ENCODE measurements around the gene DUSP22. TPM values are rescaled to one million over a fixed set of nuclear protein-coding genes. Genes with fewer than 3 reads are reported as not detected.
"Not testable (repeated sequence)": the region's sequence is repeated elsewhere in the genome, so short reads cannot be mapped to it uniquely, and the experiment has no call there.

The DUSP22 gene
- total RNA-seq, 2 experiments from 2014 or later = 26.9 to 27.5 TPM

- CTCF ChIA-PET = interaction anchor here (2.0 kb wide), 1 partner anchor 14 kb away, joined by 6 read pairs; no protein-coding TSS in a partner anchor
- POLR2A ChIA-PET = interaction anchor here (0.9 kb wide), 1 partner anchor 26 kb away, joined by 3 read pairs; no protein-coding TSS in a partner anchor
Measured at GRCh38 chr6:319177-320131, 27.2 kb downstream of the DUSP22 start.

- ChIA-PET CTCF (no interaction called here), POLR2A (no interaction called here)
Measured at GRCh38 chr6:320351-321157, 28.3 kb downstream of the DUSP22 start.

- POLR2A ChIA-PET = no interaction called here
Measured at GRCh38 chr6:321158-321438, 28.8 kb downstream of the DUSP22 start.

GRCh38 chr6:321536-322258 lies 29.4 kb downstream of the DUSP22 start:
- ChIA-PET POLR2A (no interaction called here), CTCF (no interaction called here)

More at GRCh38 chr6:321158-321438, 28.8 kb downstream of the DUSP22 start:
- CTCF ChIA-PET = no interaction called here

GRCh38 chr6:322259-322930 lies 30.1 kb downstream of the DUSP22 start:
- ChIA-PET POLR2A (no interaction called here), CTCF (no interaction called here)

GRCh38 chr6:322940-323729 lies 30.8 kb downstream of the DUSP22 start:
- POLR2A ChIA-PET = no interaction called here
- CTCF ChIA-PET = interaction anchor here (0.8 to 1.2 kb wide), 2 partner anchors 10 to 20 kb away, joined by 3 read pairs; no protein-coding TSS in a partner anchor

GRCh38 chr6:323730-324088 lies 31.4 kb downstream of the DUSP22 start:
- ChIA-PET POLR2A (no interaction called here), CTCF (interaction anchor here (0.8 to 1.2 kb wide), 2 partner anchors 10 to 20 kb away, joined by 3 read pairs; no protein-coding TSS in a partner anchor)

GRCh38 chr6:324116-324728 lies 31.9 kb downstream of the DUSP22 start:
- ChIA-PET CTCF (interaction anchor here (1.2 kb wide), 1 partner anchor 9 kb away, joined by 3 read pairs; no protein-coding TSS in a partner anchor), POLR2A (no interaction called here)

GRCh38 chr6:324729-325125 lies 32.4 kb downstream of the DUSP22 start:
- ChIA-PET CTCF (no interaction called here), POLR2A (no interaction called here)

GRCh38 chr6:325161-325860 lies 33.0 kb downstream of the DUSP22 start:
- POLR2A ChIA-PET = not testable (repeated sequence)

GRCh38 chr6:326066-326465 lies 33.8 kb downstream of the DUSP22 start:
- CTCF ChIA-PET, POLR2A ChIA-PET: not testable (repeated sequence)

More at GRCh38 chr6:325161-325860, 33.0 kb downstream of the DUSP22 start:
- CTCF ChIA-PET = not testable (repeated sequence)

GRCh38 chr6:326896-327537 lies 34.7 kb downstream of the DUSP22 start:
- POLR2A ChIA-PET = interaction anchor here (0.5 kb wide), 1 partner anchor 42 kb away, joined by 3 read pairs; no protein-coding TSS in a partner anchor
- CTCF ChIA-PET = no interaction called here

GRCh38 chr6:327538-328116 lies 35.3 kb downstream of the DUSP22 start:
- CTCF ChIA-PET = no interaction called here
- POLR2A ChIA-PET = interaction anchor here (0.5 kb wide), 1 partner anchor 42 kb away, joined by 3 read pairs; no protein-coding TSS in a partner anchor

GRCh38 chr6:328136-328670 lies 35.9 kb downstream of the DUSP22 start:
- CTCF ChIA-PET = interaction anchor here (0.6 kb wide), 1 partner anchor 65 kb away, joined by 6 read pairs; no protein-coding TSS in a partner anchor
- POLR2A ChIA-PET = no interaction called here

- ChIA-PET POLR2A (no interaction called here), CTCF (interaction anchor here (0.6 kb wide), 1 partner anchor 64 kb away, joined by 6 read pairs; no protein-coding TSS in a partner anchor)
Measured at GRCh38 chr6:328924-329323, 36.6 kb downstream of the DUSP22 start.
